H1 (cell line): ENCODE measurements around the gene DYNC1LI1. TPM values are rescaled to one million over a fixed set of nuclear protein-coding genes. Genes with fewer than 3 reads are reported as not detected.

Experiments
- CTCF ChIA-PET: fragments of 300-600 bp; sonication (Branson Sonifier 250); formaldehyde crosslinking; loops from one replicate; lab custom pipeline; 2021; ENCODE audit not compliant: partially characterized antibody; lab: Charles Lee
- POLR2A ChIA-PET: fragments of 300-600 bp; sonication (Branson Sonifier 250); formaldehyde crosslinking; loops from one replicate; lab custom pipeline; 2021; ENCODE audit warnings: inconsistent platforms; ENCODE audit not compliant: partially characterized antibody; lab: Charles Lee
- DNase-seq, 2 experiments: peaks; one replicate each; pipeline versions ENCODE4 v3.0.0 to v3.0.0-alpha.2; 2010 to 2022; ENCODE audit warnings: low spot score in 2 of 2, low read depth in 1 of 2, mixed read lengths in 1 of 2
- FAIRE-seq: peaks from 2 replicates; lab custom pipeline; 2011; peaks lifted over from hg19 to GRCh38; lab: Jason Lieb, UNC
- H2AFZ ChIP-seq: 2 replicates; pipeline ENCODE4 v1.8.1; 2012; ENCODE audit warnings: low read length, inconsistent platforms
- H2AK5ac ChIP-seq: 2 replicates; pipeline ENCODE4 v1.6.1; 2013; ENCODE audit warnings: low read depth, low read length
- H2BK120ac ChIP-seq: replicated peaks from 2 replicates; pipeline ENCODE3; 2013; ENCODE audit warnings: low read depth, low read length, inconsistent platforms
- H2BK12ac ChIP-seq: 2 replicates; pipeline ENCODE4 v1.6.1; 2013; ENCODE audit warnings: low read depth, low read length
- H2BK15ac ChIP-seq: 2 replicates; pipeline ENCODE4 v1.6.1; 2013; ENCODE audit warnings: low read length
- H2BK20ac ChIP-seq: 2 replicates; pipeline ENCODE4 v1.6.1; 2013; ENCODE audit warnings: low read length
- H2BK5ac ChIP-seq: 2 replicates; pipeline ENCODE4 v1.6.1; 2013; ENCODE audit warnings: low read depth, low read length
- H3K14ac ChIP-seq: 2 replicates; pipeline ENCODE4 v1.6.1; 2013; ENCODE audit warnings: inconsistent platforms; ENCODE audit not compliant: insufficient read length
- H3K18ac ChIP-seq: 2 replicates; pipeline ENCODE4 v1.6.1; 2013; ENCODE audit warnings: low read length; ENCODE audit errors: extremely low read depth
- H3K23ac ChIP-seq: 2 replicates; pipeline ENCODE4 v1.6.1; 2013; ENCODE audit warnings: inconsistent platforms; ENCODE audit not compliant: insufficient read length
- H3K23me2 ChIP-seq: 2 replicates; pipeline ENCODE4 v1.6.1; 2013; ENCODE audit warnings: low read depth, low read length
- H3K27ac ChIP-seq: 2 replicates; pipeline ENCODE4 v1.6.1; 2011; ENCODE audit warnings: low read depth, low read length, inconsistent platforms
- H3K27me3 ChIP-seq, 4 experiments: replicated peaks in 1 of 4; 1 replicate in 1 of 4; 2 replicates in 3 of 4; pipeline versions ENCODE4 v1.6.1 to v1.8.1; 2011 to 2013; ENCODE audit warnings: low read length in 3 of 4, mild to moderate bottlenecking in 3 of 4, inconsistent platforms in 2 of 4, mixed read lengths in 2 of 4, moderate library complexity in 1 of 4; ENCODE audit not compliant: control insufficient read depth in 3 of 4, insufficient read depth in 3 of 4; ENCODE audit errors: extremely low read depth in 1 of 4
- H3K36me3 ChIP-seq, 4 experiments: 2 replicates each; pipeline versions ENCODE4 v1.6.1 to v1.8.1; 2011 to 2013; ENCODE audit warnings: mild to moderate bottlenecking in 4 of 4, low read length in 3 of 4, moderate library complexity in 2 of 4, control low read depth in 1 of 4, inconsistent platforms in 1 of 4; ENCODE audit not compliant: insufficient read depth in 4 of 4, control insufficient read depth in 2 of 4
- H3K4ac ChIP-seq: replicated peaks from 2 replicates; pipeline ENCODE3; 2013; ENCODE audit warnings: low read length, low read depth, mixed read lengths, inconsistent platforms; ENCODE audit not compliant: insufficient read length
- H3K4me1 ChIP-seq, 4 experiments: replicated peaks in 1 of 4; 1 replicate in 1 of 4; 2 replicates in 3 of 4; pipeline versions ENCODE4 v1.6.1 to v1.8.1; 2011 to 2013; ENCODE audit warnings: low read length in 3 of 4, inconsistent platforms in 2 of 4, mixed read lengths in 1 of 4; ENCODE audit not compliant: insufficient read depth in 4 of 4, control insufficient read depth in 3 of 4
- H3K4me2 ChIP-seq, 2 experiments: 2 replicates each; pipeline versions ENCODE4 v1.6.1 to v1.8.1; 2011 to 2013; ENCODE audit warnings: low read depth in 2 of 2, low read length in 2 of 2, control low read depth in 1 of 2, inconsistent platforms in 1 of 2, mild to moderate bottlenecking in 1 of 2; ENCODE audit not compliant: insufficient read depth in 1 of 2
- H3K4me3 ChIP-seq, 4 experiments: fragments of 200-600, 300-600 bp in 1 of 4; sonication (generic), shearing (Covaris generic), sonication (Bioruptor Twin) in 1 of 4; 2 replicates each; pipeline versions ENCODE4 v1.5.1 to v1.8.1; 2011 to 2016; ENCODE audit warnings: low read length in 4 of 4, low read depth in 3 of 4, control low read depth in 2 of 4, inconsistent platforms in 2 of 4, mild to moderate bottlenecking in 2 of 4, mixed read lengths in 1 of 4, moderate library complexity in 1 of 4; ENCODE audit not compliant: insufficient read depth in 2 of 4; ENCODE audit errors: extremely low read depth in 1 of 4
- H3K56ac ChIP-seq: replicated peaks from 2 replicates; pipeline ENCODE3; 2013; ENCODE audit warnings: low read depth, mild to moderate bottlenecking, mixed read lengths, low read length, inconsistent platforms; ENCODE audit not compliant: insufficient read length
- H3K79me1 ChIP-seq: 2 replicates; pipeline ENCODE4 v1.6.1; 2013; ENCODE audit warnings: low read depth, low read length, control low read depth
- H3K79me2 ChIP-seq, 2 experiments: 2 replicates each; pipeline versions ENCODE4 v1.6.1 to v1.8.1; 2012 to 2013; ENCODE audit warnings: low read length in 2 of 2, mild to moderate bottlenecking in 2 of 2, inconsistent platforms in 1 of 2; ENCODE audit not compliant: insufficient read depth in 2 of 2, control insufficient read depth in 1 of 2
- H3K9ac ChIP-seq, 4 experiments: replicated peaks in 1 of 4; 1 replicate in 1 of 4; 2 replicates in 3 of 4; pipeline versions ENCODE4 v1.6.1 to v1.8.1; 2011 to 2013; ENCODE audit warnings: low read depth in 3 of 4, low read length in 3 of 4, control low read depth in 2 of 4, mild to moderate bottlenecking in 2 of 4, moderate library complexity in 2 of 4, inconsistent platforms in 1 of 4; ENCODE audit errors: extremely low read depth in 1 of 4
- H3K9me3 ChIP-seq, 2 experiments: 2 replicates each; pipeline versions ENCODE4 v1.6.1 to v1.8.1; 2012 to 2013; ENCODE audit warnings: mild to moderate bottlenecking in 2 of 2, moderate library complexity in 2 of 2, control low read depth in 1 of 2, inconsistent platforms in 1 of 2, low read depth in 1 of 2, low read length in 1 of 2, mixed read lengths in 1 of 2; ENCODE audit not compliant: insufficient read depth in 2 of 2
- H4K20me1 ChIP-seq, 2 experiments: replicated peaks in 1 of 2; 2 replicates each; pipeline versions ENCODE3 to v1.8.1; 2011 to 2013; ENCODE audit warnings: inconsistent platforms in 2 of 2, low read length in 2 of 2, mild to moderate bottlenecking in 1 of 2; ENCODE audit not compliant: insufficient read depth in 2 of 2, control insufficient read depth in 1 of 2
- H4K5ac ChIP-seq: 2 replicates; pipeline ENCODE4 v1.6.1; 2013; ENCODE audit warnings: low read length, low read depth, mixed read lengths, inconsistent platforms; ENCODE audit not compliant: insufficient read length
- H4K8ac ChIP-seq: 2 replicates; pipeline ENCODE4 v1.8.0; 2013; ENCODE audit warnings: mild to moderate bottlenecking, moderate library complexity, low read length, inconsistent platforms; ENCODE audit not compliant: insufficient read depth; ENCODE audit errors: extremely low read depth
- H4K91ac ChIP-seq: replicated peaks from 2 replicates; pipeline ENCODE3; 2013; ENCODE audit warnings: low read length, mixed read lengths, inconsistent platforms; ENCODE audit not compliant: insufficient read length
- FOSL1 ChIP-seq: IDR thresholded peaks from 2 replicates; pipeline ENCODE4 v1.6.1; 2011; ENCODE audit warnings: mild to moderate bottlenecking, low read depth, low read length, moderate library complexity; ENCODE audit not compliant: insufficient read depth
- HDAC6 ChIP-seq: IDR thresholded peaks from one replicate; pipeline ENCODE4 v1.7.1; 2012; ENCODE audit warnings: low read depth, mild to moderate bottlenecking, inconsistent platforms, low read length, moderate library complexity
- KDM5A ChIP-seq: fragments of 200-600 bp; IDR thresholded peaks from 2 replicates; pipeline ENCODE4 v1.7.1; 2012; ENCODE audit warnings: mild to moderate bottlenecking, low read length, inconsistent platforms, mixed read lengths
- POLR2A ChIP-seq, 2 experiments: IDR thresholded peaks; 1 replicate in 1 of 2; 2 replicates in 1 of 2; pipeline ENCODE4 v1.6.1; 2011; ENCODE audit warnings: low read depth in 2 of 2, low read length in 2 of 2, mild to moderate bottlenecking in 2 of 2; ENCODE audit errors: control extremely low read depth in 1 of 2
- RNF2 ChIP-seq: fragments of 200-900, 300-1000 bp; sonication (generic); IDR thresholded peaks from 2 replicates; pipeline ENCODE4 v1.7.1; 2016; ENCODE audit warnings: borderline replicate concordance, low read depth, mild to moderate bottlenecking, antibody characterized with exemption, low read length; ENCODE audit not compliant: poor library complexity, severe bottlenecking; ENCODE audit errors: missing control alignments
- SIN3A ChIP-seq, 2 experiments: IDR thresholded peaks in 1 of 2; conservative IDR thresholded peaks in 1 of 2; 2 replicates each; pipeline ENCODE4 v1.6.1; 2011 to 2012; ENCODE audit warnings: low read length in 2 of 2, improper control_type of control experiment in 1 of 2, low read depth in 1 of 2, mild to moderate bottlenecking in 1 of 2
- SP4 ChIP-seq: IDR thresholded peaks from 2 replicates; pipeline ENCODE4 v1.6.1; 2012; ENCODE audit warnings: low read length, inconsistent platforms
- TAF7 ChIP-seq: optimal IDR thresholded peaks from 2 replicates; pipeline ENCODE3; 2011; ENCODE audit warnings: low read depth, mild to moderate bottlenecking, inconsistent platforms, low read length, moderate library complexity, borderline replicate concordance
- WGBS, 2 experiments: shearing (Covaris generic) in 1 of 2; methylation state at CpG; one replicate each; pipeline versions ENCODE4 v1.1.6 to v1.1.7; 2013 to 2015; ENCODE audit warnings: low lambda C conversion rate in 2 of 2, mixed read lengths in 2 of 2, inconsistent platforms in 1 of 2, low coverage in 1 of 2, missing lambda C conversion rate in 1 of 2; ENCODE audit not compliant: insufficient replicate concordance in 2 of 2, insufficient coverage in 1 of 2, insufficient read length in 1 of 2; ENCODE audit errors: extremely low coverage in 1 of 2, missing lambda C conversion rate in 1 of 2; 5-methylcytosine and 5-hydroxymethylcytosine counted together
- polyA plus RNA-seq, 7 experiments: library from polyadenylated mRNA; depleted of rRNA in 3 of 7; stranded (reverse) in 5 of 7; unstranded in 2 of 7; fragments of >200 nt in 5 of 7; fragments of 200-250 nt in 2 of 7; gene quantifications; 1 replicate in 5 of 7; 2 replicates in 1 of 7; 4 replicates in 1 of 7; pipeline versions ENCODE4 v1.2.1 to v1.2.3, GENCODE V29; 2011 to 2013; ENCODE audit warnings: missing spikeins in 2 of 7, mixed read lengths in 2 of 7
- total RNA-seq: library from RNA; stranded (reverse); fragmentation: NEBNext Ultra II Directional; extraction: Animal tissue kit (Norgen Biotek cat#: 25700); gene quantifications from 2 replicates; pipeline ENCODE4 v1.2.1, GENCODE V29; 2021
- TF ChIP-seq, protein P1 (sequence below): IDR thresholded peaks from 2 replicates; pipeline ENCODE4 v1.6.1; 2012; ENCODE audit warnings: low read length, inconsistent platforms

Gene DYNC1LI1
- total and polyA plus RNA-seq, 2 of the 8 experiments (the other 6 are each of a cell fraction or from before 2014, with no cell fraction given), result 13.6 to 45.1 TPM

DNA sequence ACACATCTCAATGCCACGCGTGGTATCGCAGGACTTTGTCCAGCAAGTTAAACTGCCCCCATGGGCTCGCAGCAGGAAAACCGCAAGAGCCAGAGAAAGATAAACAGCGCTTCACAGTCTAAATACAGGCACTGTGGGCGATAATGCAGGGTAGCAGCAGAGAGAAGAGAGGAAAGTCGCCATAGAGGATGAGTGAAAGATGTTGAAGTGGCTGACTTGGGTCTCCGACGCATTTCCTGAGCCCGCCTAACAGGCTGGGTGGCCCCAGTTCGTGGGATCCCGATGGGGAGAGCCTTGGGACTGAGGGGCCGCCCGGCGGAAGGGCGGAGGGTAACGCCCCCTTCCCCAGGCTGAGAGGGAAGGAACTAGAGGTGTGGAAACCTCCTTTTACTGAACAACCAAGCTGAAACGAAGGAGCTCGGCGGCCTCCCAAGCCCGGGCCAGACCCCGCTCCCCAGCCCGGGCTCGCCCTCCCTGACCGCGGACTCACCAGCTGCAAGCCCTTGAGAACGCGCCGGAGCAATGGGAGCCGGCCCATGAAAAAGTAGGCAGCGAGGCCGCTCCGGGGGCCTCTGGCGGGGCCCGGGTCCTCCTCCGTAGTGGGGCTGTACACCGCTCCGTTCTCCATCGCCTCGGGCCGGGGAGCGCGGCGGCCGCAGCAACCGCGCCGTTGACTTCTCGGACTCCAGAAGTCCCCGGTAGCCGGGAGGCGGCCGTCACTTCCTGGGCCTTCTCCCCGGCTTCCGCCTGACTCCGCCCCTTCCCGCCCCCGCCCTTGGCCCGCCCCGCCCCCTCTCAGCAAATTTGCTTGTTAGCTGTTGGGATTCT lies 68.3 kb downstream of the DYNC1LI1 start, which contains the start of gene CMTM6:
Gene CMTM6, minus strand, starts transcription at position 735 of the 828 bp plus-strand sequence. Its CDS starts 107 bp downstream, at position 628.
- H4K8ac ChIP-seq, result peak within 1 kb of the TSS; percentile 73; the same call in 1 of the 2 replicates
- 2% methylated on average over 43 of the region's 61 CpGs; no CpG with 5 or more reads in 1 of the 2 experiments for WGBS, 2 experiments
- CTCF ChIA-PET, result interaction anchor here (1.9 kb wide), 1 partner anchor 35 kb away, joined by 6 read pairs; no protein-coding TSS in a partner anchor
- peak within 1 kb of the TSS; percentile 67 to 76 (median 69) for H3K9ac ChIP-seq
- no peaks in the 10 kb centered on the region for H3K23me2 ChIP-seq
- peak within 1 kb of the TSS; percentile 31 for H4K91ac ChIP-seq
- H3K27me3 ChIP-seq, result no peaks in the 10 kb centered on the region
- no peak within 1 kb of the TSS for H3K23ac ChIP-seq
- H2BK5ac ChIP-seq, result no peak within 1 kb of the TSS
- H2AFZ ChIP-seq, result peak within 1 kb of the TSS; percentile 98
- peaks cover 0 to 38% of the 10 kb centered on the region in 2 experiments; a peak in 2 of 4 replicates for H3K79me2 ChIP-seq
- H3K4ac ChIP-seq, result peak within 1 kb of the TSS; percentile 5
- H3K18ac ChIP-seq, result peak within 1 kb of the TSS; percentile 83
- H3K56ac ChIP-seq, result no peak within 1 kb of the TSS
- no peaks in the 10 kb centered on the region for H3K36me3 ChIP-seq
- peaks cover 0 to 2% of the 10 kb centered on the region in 2 experiments for H4K20me1 ChIP-seq
- DNase-seq (peak in 1 of 2 experiments; percentile 78), FAIRE-seq (no peak)
- H3K79me1 ChIP-seq, result no peaks in the 10 kb centered on the region
- H3K4me2 ChIP-seq, result peak within 1 kb of the TSS; percentile 79
- H2BK120ac ChIP-seq, result no peak within 1 kb of the TSS
- peak within 1 kb of the TSS; percentile 83 for H4K5ac ChIP-seq
- H2BK12ac ChIP-seq, result no peak within 1 kb of the TSS
- H3K14ac ChIP-seq, result no peak within 1 kb of the TSS
- H3K4me3 ChIP-seq, result peak within 1 kb of the TSS; percentile 83 to 98 (median 88)
- H2AK5ac ChIP-seq, result no peak within 1 kb of the TSS
- H2BK15ac ChIP-seq, result no peak within 1 kb of the TSS
- H2BK20ac ChIP-seq, result no peak within 1 kb of the TSS
- H3K27ac ChIP-seq, result peak within 1 kb of the TSS; percentile 16; the same call in 1 of the 2 replicates
- POLR2A ChIA-PET, result interaction anchor here (0.8 to 2.3 kb wide), 4 partner anchors 10 to 131 kb away, joined by 3 to 10 read pairs (median 3); no protein-coding TSS in a partner anchor
- H3K9me3 ChIP-seq, result no peaks in the 10 kb centered on the region
- peaks cover 0 to 7% (median 3%) of the 10 kb centered on the region in 4 experiments; a peak in 5 of 7 replicates for H3K4me1 ChIP-seq
- TF ChIP-seq HDAC6 (no peak), RNF2 (no peak), KDM5A (no peak), SIN3A (conservative IDR thresholded peaks at IDR 0.05 in 1 of 2, IDR thresholded peaks at IDR 0.05 in 1 of 2; ENCODE audit: low read depth in 1 of 2, low read length in 2 of 2) (peak; percentile 59 to 78; a peak in 2 of 4 replicates), SP4 (no peak), POLR2A (IDR thresholded peaks at IDR 0.05; ENCODE audit: control extremely low read depth in 1 of 2, low read depth in 2 of 2, low read length in 2 of 2) (peak in 1 of 2 experiments; percentile 76; a peak in 2 of 3 replicates), FOSL1 (no peak), TAF7 (no peak)
- TF ChIP-seq, protein P1, sequence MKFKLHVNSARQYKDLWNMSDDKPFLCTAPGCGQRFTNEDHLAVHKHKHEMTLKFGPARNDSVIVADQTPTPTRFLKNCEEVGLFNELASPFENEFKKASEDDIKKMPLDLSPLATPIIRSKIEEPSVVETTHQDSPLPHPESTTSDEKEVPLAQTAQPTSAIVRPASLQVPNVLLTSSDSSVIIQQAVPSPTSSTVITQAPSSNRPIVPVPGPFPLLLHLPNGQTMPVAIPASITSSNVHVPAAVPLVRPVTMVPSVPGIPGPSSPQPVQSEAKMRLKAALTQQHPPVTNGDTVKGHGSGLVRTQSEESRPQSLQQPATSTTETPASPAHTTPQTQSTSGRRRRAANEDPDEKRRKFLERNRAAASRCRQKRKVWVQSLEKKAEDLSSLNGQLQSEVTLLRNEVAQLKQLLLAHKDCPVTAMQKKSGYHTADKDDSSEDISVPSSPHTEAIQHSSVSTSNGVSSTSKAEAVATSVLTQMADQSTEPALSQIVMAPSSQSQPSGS, result no peak
